Measurements from ENCODE around the gene AGK. TPM values are rescaled to one million over a fixed set of nuclear protein-coding genes. Genes with fewer than 3 reads are reported as not detected.

The AGK gene
- total RNA-seq, 1 experiment from 2014 or later, result 41.5 TPM

DNA sequence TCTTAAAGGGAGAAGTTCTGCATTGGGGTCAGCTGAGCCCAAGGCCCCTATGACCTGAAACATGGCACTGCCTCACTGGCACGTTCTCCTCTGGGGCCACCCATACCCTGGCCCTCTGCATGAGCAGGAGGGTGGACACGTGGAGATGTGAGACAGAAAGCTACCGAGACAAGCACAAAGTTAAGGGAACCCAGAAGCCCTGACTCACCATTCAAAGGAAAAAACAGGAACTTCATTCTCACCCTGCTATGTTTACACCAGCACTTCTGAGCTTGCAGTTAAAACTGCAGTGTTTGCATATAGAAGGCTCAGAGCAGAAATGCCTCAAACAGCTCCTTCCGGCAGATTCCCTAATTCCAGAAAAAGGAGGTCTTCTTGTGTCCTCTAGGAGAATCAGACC is 109.0 kb downstream of the AGK start:
- H3K36me3 ChIP-seq, result peaks cover 3% of the 10 kb centered on the region
- no peaks in the 10 kb centered on the region for H3K9me3 ChIP-seq (replicated peaks)
- H3K4me3 ChIP-seq, result no peak overlapping the region
- H3K27ac ChIP-seq, result no peak overlapping the region
- no peaks in the 10 kb centered on the region for H3K4me1 ChIP-seq
- DNase-seq, result no peak
- no peaks in the 10 kb centered on the region for H3K27me3 ChIP-seq

- Histone ChIP-seq H3K4me3 (no peak overlapping the region), H3K9me3 (replicated peaks) (no peaks in the 10 kb centered on the region), H3K27me3 (no peaks in the 10 kb centered on the region), H3K27ac (no peak overlapping the region), H3K4me1 (no peaks in the 10 kb centered on the region), H3K36me3 (no peaks in the 10 kb centered on the region; the same call in 1 of the 2 replicates)
- no peak for DNase-seq
Observed at GRCh38 chr7:141663081-141663849, 112.1 kb downstream of the AGK start.

DNA sequence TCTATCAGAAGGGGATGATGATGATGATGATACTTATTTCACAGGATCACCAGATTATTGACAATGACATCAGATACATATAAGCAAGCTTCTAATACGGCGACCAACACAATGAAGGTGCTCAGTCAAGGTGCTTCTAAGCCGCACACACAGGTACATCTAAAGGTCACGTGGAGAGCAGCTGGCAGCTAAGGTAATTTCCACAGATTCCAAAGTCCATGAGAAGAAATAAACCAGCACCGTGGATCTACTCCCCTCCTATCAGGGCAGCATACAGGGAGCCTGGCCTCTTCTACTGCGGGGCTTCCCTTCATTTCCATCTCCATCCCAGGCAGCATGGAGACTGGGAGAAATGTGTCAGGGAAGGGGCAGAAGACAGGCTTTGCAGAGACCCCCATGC is 113.2 kb downstream of the AGK start:
- no peaks in the 10 kb centered on the region for H3K9me3 ChIP-seq (replicated peaks)
- H3K36me3 ChIP-seq, result no peaks in the 10 kb centered on the region
- DNase-seq, result no peak
- H3K27ac ChIP-seq, result no peak overlapping the region
- H3K4me1 ChIP-seq, result no peaks in the 10 kb centered on the region
- no peak overlapping the region for H3K4me3 ChIP-seq
- no peaks in the 10 kb centered on the region for H3K27me3 ChIP-seq

GRCh38 chr7:141665208-141666035 is 114.2 kb downstream of the AGK start:
- Histone ChIP-seq H3K36me3 (no peaks in the 10 kb centered on the region), H3K27ac (no peak overlapping the region), H3K4me1 (no peaks in the 10 kb centered on the region), H3K9me3 (replicated peaks) (no peaks in the 10 kb centered on the region), H3K4me3 (no peak overlapping the region), H3K27me3 (no peaks in the 10 kb centered on the region)
- no peak for DNase-seq

- Histone ChIP-seq H3K4me3 (no peak overlapping the region), H3K27ac (no peak overlapping the region), H3K36me3 (no peaks in the 10 kb centered on the region), H3K9me3 (replicated peaks) (no peaks in the 10 kb centered on the region), H3K4me1 (no peaks in the 10 kb centered on the region), H3K27me3 (no peaks in the 10 kb centered on the region)
- DNase-seq, result no peak
Observed at GRCh38 chr7:141666071-141666470, 114.9 kb downstream of the AGK start.

DNA sequence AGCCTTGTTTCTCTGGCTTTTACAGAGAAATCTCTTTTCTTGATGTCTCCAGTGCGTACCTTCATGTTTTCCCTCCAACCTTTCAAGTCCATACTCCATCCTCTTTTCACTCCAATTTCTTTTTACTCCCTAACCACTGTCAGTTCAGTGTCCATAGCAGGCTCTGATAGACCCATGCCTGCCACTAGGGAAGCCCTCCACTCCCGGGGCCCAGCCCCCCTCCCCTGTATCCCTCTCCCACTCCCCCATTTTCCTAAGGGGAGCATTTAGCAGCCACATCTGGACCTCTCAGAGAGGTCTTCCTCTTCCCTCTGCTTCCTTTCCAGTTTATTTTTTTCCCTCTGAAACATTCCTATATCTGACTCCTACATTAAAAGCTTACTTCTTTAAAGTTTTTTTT is 117.6 kb downstream of the AGK start:
- Histone ChIP-seq H3K4me1 (no peaks in the 10 kb centered on the region), H3K27ac (no peak overlapping the region), H3K9me3 (replicated peaks) (no peaks in the 10 kb centered on the region), H3K36me3 (no peaks in the 10 kb centered on the region), H3K4me3 (no peak overlapping the region), H3K27me3 (no peaks in the 10 kb centered on the region)
- DNase-seq, result no peak

DNA sequence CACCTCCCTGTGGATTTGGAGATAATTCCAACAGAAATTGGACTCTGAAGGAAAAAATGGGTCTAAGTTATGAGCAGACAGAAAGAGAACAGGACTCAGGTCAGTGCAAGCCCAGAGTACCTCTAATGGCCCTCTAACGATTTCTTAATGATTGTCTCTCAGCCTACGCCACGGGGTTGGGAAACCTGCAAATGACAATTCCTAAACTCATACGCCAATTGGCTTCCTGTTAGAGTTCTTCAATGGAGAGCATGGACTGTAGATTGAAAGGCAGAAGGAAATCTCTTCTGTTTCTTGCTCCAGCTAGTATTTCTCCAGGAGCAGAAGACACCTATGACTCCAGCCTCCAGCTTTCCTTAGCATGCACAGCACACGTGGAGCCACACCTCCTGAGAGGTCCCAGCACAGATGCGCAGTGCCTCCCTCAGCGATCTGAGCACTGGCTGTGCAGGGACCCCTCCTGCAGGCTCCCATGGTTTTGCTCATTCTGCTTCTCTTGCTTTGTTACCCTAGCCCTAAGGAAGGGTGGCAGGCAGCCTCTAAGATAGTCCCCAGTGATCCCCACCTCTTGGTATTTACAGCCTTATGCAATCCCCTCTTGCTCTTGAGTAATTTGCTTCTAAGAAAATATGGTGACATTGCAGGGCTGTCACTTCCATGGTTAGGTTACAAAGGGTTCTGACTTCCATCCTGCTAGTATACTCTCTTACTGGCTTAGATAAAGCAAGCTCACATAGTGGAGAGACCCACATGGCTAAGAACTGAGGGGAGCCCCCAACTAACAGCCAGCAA is 120.7 kb downstream of the AGK start:
- DNase-seq, result no peak
- no peaks in the 10 kb centered on the region for H3K4me1 ChIP-seq
- no peak overlapping the region for H3K27ac ChIP-seq
- H3K36me3 ChIP-seq, result no peaks in the 10 kb centered on the region
- no peak overlapping the region for H3K4me3 ChIP-seq
- H3K9me3 ChIP-seq (replicated peaks), result no peaks in the 10 kb centered on the region
- H3K27me3 ChIP-seq, result no peaks in the 10 kb centered on the region

DNA sequence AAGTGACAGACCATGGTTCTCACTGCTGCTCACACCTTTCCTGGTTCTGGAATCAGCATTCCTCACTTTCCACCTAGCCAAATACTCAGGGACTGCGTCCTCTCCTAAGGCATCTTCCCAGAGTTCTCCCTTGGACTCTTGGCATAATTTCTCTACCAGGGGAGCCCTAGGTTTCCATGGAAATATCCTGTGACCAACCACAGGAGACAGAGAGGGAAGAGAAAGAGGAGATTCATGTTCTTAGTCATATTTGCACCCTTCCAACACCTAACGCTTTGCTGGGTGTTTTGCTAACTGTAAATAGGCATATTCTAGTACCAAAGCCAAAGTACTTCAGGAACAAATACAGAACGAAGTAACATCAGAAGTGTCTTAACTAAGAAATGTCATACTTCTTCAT is 122.1 kb downstream of the AGK start:
- H3K36me3 ChIP-seq, result no peaks in the 10 kb centered on the region
- H3K4me3 ChIP-seq, result no peak overlapping the region
- DNase-seq, result no peak
- no peaks in the 10 kb centered on the region for H3K4me1 ChIP-seq
- H3K27me3 ChIP-seq, result no peaks in the 10 kb centered on the region
- H3K9me3 ChIP-seq (replicated peaks), result no peaks in the 10 kb centered on the region
- no peak overlapping the region for H3K27ac ChIP-seq

- Histone ChIP-seq H3K9me3 (replicated peaks) (no peaks in the 10 kb centered on the region), H3K36me3 (no peaks in the 10 kb centered on the region), H3K27me3 (no peaks in the 10 kb centered on the region), H3K4me1 (no peaks in the 10 kb centered on the region), H3K4me3 (no peak overlapping the region), H3K27ac (no peak overlapping the region)
- no peak for DNase-seq
Observed at GRCh38 chr7:141674171-141674671, 123.0 kb downstream of the AGK start.

DNA sequence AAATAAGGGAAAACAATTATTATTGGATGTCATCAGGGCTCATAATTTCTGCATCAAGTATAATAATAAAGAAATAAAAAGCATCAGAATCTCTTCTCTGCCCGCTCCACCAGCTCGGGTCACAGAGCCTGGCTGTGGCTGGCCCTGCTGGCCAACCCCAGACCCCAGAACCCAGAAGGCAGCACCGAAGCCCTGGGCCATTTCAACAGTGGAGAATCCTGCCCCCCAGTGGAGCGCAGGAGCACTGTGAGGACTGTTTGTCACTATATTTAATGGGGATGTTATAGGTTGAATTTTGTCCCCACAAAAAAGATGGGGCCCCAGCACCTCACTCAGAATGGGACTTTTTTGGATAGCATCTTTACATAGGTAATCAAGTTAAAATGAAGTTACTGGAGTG is 123.5 kb downstream of the AGK start:
- DNase-seq, result no peak
- H3K27ac ChIP-seq, result no peak overlapping the region
- no peaks in the 10 kb centered on the region for H3K27me3 ChIP-seq
- no peak overlapping the region for H3K4me3 ChIP-seq
- no peaks in the 10 kb centered on the region for H3K4me1 ChIP-seq
- no peaks in the 10 kb centered on the region for H3K36me3 ChIP-seq
- no peaks in the 10 kb centered on the region for H3K9me3 ChIP-seq (replicated peaks)

GRCh38 chr7:141675436-141676215 is 124.4 kb downstream of the AGK start:
- H3K27me3 ChIP-seq, result no peaks in the 10 kb centered on the region
- H3K36me3 ChIP-seq, result no peaks in the 10 kb centered on the region
- no peak overlapping the region for H3K4me3 ChIP-seq
- no peaks in the 10 kb centered on the region for H3K9me3 ChIP-seq (replicated peaks)
- H3K4me1 ChIP-seq, result no peaks in the 10 kb centered on the region
- DNase-seq, result no peak
- no peak overlapping the region for H3K27ac ChIP-seq

DNA sequence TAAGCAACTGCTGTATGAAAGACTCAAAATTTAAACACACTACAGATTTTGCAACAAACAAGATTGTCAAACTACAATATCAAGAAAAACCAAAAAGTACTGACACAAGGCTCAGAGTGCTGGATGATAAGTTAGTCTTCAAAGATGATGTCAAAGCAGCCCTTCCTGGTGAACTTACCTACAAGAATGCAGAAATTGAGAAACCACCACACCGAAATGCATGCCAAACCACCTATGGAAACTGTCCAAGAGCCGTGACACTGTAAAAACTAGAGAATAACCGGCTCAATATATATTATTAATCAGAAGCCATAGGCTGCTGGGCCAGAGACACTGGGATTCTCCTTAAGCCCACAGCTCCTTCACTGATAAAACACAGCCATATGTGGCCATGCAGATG is 125.4 kb downstream of the AGK start:
- Histone ChIP-seq H3K36me3 (no peaks in the 10 kb centered on the region), H3K4me1 (no peaks in the 10 kb centered on the region), H3K27me3 (no peaks in the 10 kb centered on the region), H3K9me3 (replicated peaks) (no peaks in the 10 kb centered on the region), H3K4me3 (no peak overlapping the region), H3K27ac (no peak overlapping the region)
- no peak for DNase-seq

GRCh38 chr7:141679014-141679413 is 127.8 kb downstream of the AGK start:
- Histone ChIP-seq H3K27ac (no peak overlapping the region), H3K9me3 (replicated peaks) (no peaks in the 10 kb centered on the region), H3K27me3 (no peaks in the 10 kb centered on the region), H3K36me3 (no peaks in the 10 kb centered on the region), H3K4me1 (no peaks in the 10 kb centered on the region), H3K4me3 (no peak overlapping the region)
- DNase-seq, result no peak

DNA sequence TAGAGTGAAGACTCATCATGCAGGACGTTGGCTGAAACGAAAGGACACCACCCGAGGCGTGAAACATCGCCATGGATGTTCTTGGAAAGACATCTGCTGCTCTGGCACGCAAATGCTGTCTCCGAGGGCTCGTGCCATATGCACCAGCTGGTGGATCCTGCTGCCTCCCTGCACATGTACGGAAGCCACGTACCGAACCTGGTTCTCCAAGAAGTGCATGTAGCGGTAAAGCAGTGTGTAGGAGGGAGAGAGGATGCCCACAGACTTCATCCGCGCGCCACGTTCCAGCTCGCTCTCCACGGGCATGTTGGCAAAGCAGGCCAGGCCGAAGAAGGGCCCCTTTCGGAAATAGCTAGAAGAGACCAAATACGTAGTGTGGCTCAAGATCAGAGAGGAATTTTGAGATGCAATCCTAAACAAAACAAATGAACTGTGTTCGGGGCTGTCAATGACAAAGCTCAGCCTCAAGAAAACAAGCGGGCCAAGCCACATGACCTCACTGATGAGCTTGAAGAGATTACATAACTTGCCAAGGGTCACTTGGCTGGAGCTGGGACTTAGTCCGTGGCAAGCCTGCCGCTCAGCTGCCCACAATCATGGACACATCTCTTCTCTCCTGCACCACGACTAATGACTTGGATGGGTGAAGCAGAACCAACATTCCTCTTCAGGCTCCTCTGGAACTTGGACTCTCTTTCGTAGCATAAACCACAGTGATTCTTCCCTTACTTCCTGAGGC is 134.2 kb downstream of the AGK start:
- no peaks in the 10 kb centered on the region; the same call in 1 of the 2 replicates for H3K36me3 ChIP-seq
- no peak for DNase-seq
- H3K27me3 ChIP-seq, result no peaks in the 10 kb centered on the region
- H3K27ac ChIP-seq, result no peak overlapping the region
- H3K9me3 ChIP-seq (replicated peaks), result no peaks in the 10 kb centered on the region
- no peaks in the 10 kb centered on the region for H3K4me1 ChIP-seq
- no peak overlapping the region for H3K4me3 ChIP-seq
